ENCODE measurements around the gene TLK1. TPM values are rescaled to one million over a fixed set of nuclear protein-coding genes. Genes with fewer than 3 reads are reported as not detected.
A peak's percentile ranks its signal among the peaks of the same experiment; 100 is the strongest.

Gene TLK1
- total and polyA plus RNA-seq, 9 of the 15 experiments (the other 6 are each of a cell fraction or from before 2014, with no cell fraction given), result 20.2 to 101 (median 40.5) TPM

DNA sequence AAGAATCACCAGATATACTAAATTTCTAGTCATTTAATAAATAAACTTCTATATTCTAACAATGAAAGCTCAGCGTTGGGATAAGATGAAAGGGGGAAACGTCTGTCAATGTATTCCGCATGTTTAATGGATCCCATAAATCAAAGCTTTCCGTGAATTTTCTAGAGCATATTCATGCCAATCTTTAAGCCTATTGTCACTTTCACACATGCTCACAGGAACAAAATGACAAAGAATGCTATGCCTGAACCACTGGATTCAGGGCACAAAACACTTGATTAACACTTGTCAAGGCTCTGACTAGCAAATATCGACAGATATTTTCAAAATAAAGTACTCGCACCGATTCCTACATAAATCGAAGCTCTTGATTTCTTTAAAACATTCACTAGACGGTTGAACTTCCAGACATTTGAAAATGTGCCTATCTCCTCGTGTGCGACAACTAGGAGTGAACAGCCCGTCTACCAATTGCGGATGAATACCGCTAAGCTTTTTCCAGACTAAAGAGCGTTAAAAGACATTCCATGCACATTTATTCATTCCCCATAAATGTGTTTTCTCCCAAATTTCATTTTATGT lies 1.8 kb downstream of the TLK1 start (continued):
- no peak for TF ChIP-seq EZH2 (IDR thresholded peaks at IDR 0.05; ENCODE audit: borderline replicate concordance, low read depth, low read length)
- TF ChIP-seq NBN (IDR thresholded peaks at IDR 0.05; ENCODE audit: low read depth), result 0 out of 2 replicates have a peak, but pooled peaks have one; percentile 32
- no peak for TF ChIP-seq ZNF561 (CRISPR knock-in tag; conservative IDR thresholded peaks at IDR 0.05)
- no peak for TF ChIP-seq MAX (CRISPR knock-in tag; IDR thresholded peaks at IDR 0.05)
- no peak for TF ChIP-seq SFPQ (IDR thresholded peaks at IDR 0.05; ENCODE audit: low read depth, low read length)
- no peak for TF ChIP-seq POLR3A (IDR thresholded peaks at IDR 0.05; ENCODE audit: borderline replicate concordance, extremely low read depth, insufficient read depth, insufficient read length)
- TF ChIP-seq ELF4 (CRISPR knock-in tag; IDR thresholded peaks at IDR 0.05), result no peak
- TF ChIP-seq SOX6 (IDR thresholded peaks at IDR 0.05), result 0 out of 2 replicates have a peak, but pooled peaks have one; percentile 6
- no peak for TF ChIP-seq ZFP36 (IDR thresholded peaks at IDR 0.05; ENCODE audit: low read depth, low read length, partially characterized antibody)
- TF ChIP-seq, protein P1, sequence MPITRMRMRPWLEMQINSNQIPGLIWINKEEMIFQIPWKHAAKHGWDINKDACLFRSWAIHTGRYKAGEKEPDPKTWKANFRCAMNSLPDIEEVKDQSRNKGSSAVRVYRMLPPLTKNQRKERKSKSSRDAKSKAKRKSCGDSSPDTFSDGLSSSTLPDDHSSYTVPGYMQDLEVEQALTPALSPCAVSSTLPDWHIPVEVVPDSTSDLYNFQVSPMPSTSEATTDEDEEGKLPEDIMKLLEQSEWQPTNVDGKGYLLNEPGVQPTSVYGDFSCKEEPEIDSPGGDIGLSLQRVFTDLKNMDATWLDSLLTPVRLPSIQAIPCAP (CRISPR knock-in tag; IDR thresholded peaks at IDR 0.05; ENCODE audit: borderline replicate concordance), result no peak

All from K562 (cell line).